Fibroblast of lung (primary cell): ENCODE data around the gene SUMF1.

Experiments
- EZH2 ChIP-seq: IDR thresholded peaks from 2 replicates; pipeline ENCODE4 v1.5.1; 2012; ENCODE audit warnings: low read length, control low read depth, mild to moderate bottlenecking; ENCODE audit errors: missing control alignments
- TF ChIP-seq, protein P1 (sequence below), 2 donors: IDR thresholded peaks in 1 of 2; conservative IDR thresholded peaks in 1 of 2; 1 replicate in 1 of 2; 2 replicates in 1 of 2; pipeline ENCODE4 v1.5.1; 2011 to 2012; ENCODE audit warnings: low read length in 2 of 2, control low read depth in 1 of 2, inconsistent platforms in 1 of 2, low read depth in 1 of 2, mild to moderate bottlenecking in 1 of 2

DNA sequence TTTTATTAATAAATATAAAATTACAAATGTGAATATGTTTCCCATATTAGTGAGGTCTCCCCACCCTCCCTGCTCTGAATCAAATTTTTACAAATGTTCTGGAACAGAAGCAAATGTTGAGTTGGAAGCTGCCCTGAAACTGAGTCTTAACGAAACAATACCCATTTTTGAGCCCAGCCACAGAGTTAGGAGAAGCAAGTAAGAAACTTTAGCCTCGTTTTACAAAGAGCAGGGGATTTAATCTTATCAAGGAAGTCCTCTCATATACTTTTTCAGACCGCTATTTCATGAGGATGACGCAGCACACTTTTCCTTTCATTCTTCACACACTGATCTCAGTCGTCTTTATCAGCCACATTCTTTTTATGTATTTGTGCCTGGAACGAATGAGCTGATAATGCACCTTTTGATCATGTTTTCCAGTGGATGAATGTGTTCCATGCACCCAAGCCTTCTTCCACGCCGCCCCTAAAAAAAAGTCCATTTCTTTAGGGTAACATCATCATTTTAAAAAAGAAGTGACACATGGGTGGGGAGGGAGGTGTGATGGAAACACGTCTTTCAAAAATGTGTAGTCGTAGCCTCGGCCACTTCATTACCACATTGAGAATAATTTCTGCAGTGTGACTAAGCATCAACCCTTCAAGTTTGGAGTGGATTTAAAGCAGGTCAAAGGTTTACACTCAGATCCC lies 115.8 kb downstream of the SUMF1 start:
- TF ChIP-seq, protein P1, sequence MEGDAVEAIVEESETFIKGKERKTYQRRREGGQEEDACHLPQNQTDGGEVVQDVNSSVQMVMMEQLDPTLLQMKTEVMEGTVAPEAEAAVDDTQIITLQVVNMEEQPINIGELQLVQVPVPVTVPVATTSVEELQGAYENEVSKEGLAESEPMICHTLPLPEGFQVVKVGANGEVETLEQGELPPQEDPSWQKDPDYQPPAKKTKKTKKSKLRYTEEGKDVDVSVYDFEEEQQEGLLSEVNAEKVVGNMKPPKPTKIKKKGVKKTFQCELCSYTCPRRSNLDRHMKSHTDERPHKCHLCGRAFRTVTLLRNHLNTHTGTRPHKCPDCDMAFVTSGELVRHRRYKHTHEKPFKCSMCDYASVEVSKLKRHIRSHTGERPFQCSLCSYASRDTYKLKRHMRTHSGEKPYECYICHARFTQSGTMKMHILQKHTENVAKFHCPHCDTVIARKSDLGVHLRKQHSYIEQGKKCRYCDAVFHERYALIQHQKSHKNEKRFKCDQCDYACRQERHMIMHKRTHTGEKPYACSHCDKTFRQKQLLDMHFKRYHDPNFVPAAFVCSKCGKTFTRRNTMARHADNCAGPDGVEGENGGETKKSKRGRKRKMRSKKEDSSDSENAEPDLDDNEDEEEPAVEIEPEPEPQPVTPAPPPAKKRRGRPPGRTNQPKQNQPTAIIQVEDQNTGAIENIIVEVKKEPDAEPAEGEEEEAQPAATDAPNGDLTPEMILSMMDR (conservative IDR thresholded peaks at IDR 0.05 in 1 of 2, IDR thresholded peaks at IDR 0.05 in 1 of 2; ENCODE audit: low read depth in 1 of 2, low read length in 2 of 2): no peak
- no peak for TF ChIP-seq EZH2
